ENCODE data around the gene PIGH.

Gene PIGH

DNA sequence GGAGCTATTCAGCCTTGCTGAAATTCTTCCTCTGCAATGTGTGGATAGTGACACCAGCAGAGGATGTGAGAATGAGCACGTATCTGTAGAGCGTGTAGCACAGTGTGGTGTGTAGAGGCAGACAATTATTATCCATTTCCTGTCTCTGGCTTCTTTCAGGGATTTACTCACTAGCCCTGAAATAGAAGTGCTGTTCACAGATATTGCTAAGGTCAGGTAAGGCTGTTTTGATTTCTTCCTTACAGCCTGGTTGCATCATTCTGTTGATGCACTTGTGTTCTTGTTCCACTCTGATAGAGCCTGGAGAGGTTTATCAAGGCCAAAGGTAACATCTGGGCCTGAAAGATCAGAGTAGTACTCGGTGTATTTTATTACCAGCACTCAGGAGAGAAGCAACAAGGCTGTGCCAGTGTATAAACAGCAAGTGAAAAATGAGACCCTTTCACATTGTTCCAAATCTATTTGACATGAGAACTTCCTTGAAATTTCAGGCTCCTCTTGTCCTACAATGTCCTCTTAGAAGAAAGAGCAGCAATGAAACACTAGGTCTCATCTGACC, 36.4 kb upstream of the PIGH start:
- H3K4me2 ChIP-seq (ENCODE audit: insufficient read depth, low read length, poor library complexity, severe bottlenecking): no peak overlapping the region
- no CpG with 5 or more reads among the region's 3 CpGs for WGBS, 2 donors (ENCODE audit: extremely low coverage in 2 of 2, insufficient read length in 2 of 2, insufficient replicate concordance in 1 of 2)
- H4K91ac ChIP-seq (ENCODE audit: low read depth, low read length, poor library complexity): no peak overlapping the region
- H3K9me3 ChIP-seq (replicated peaks in 1 of 2; ENCODE audit: control insufficient read depth in 2 of 2, insufficient read depth in 1 of 2, low read depth in 1 of 2, low read length in 2 of 2): no peaks in the 10 kb centered on the region
- H3K4ac ChIP-seq (ENCODE audit: low read length): no peak overlapping the region
- H2BK12ac ChIP-seq (ENCODE audit: low read length): no peak overlapping the region
- H3K9ac ChIP-seq (ENCODE audit: low read depth, low read length, poor library complexity): no peak overlapping the region
- H2AFZ ChIP-seq (ENCODE audit: low read length): no peak overlapping the region
- H3K36me3 ChIP-seq (replicated peaks in 1 of 2; ENCODE audit: control insufficient read depth in 2 of 2, insufficient read depth in 2 of 2, low read length in 2 of 2): peaks cover 0 to 1% of the 10 kb centered on the region in 2 donors
- no peak overlapping the region for H2BK15ac ChIP-seq (ENCODE audit: low read length)
- H3K14ac ChIP-seq (ENCODE audit: low read length): no peak overlapping the region
- H3K18ac ChIP-seq (ENCODE audit: low read length): no peak overlapping the region
- H2BK120ac ChIP-seq (ENCODE audit: low read depth, low read length): no peak overlapping the region
- H3K27me3 ChIP-seq (ENCODE audit: control insufficient read depth in 3 of 3, insufficient read depth in 3 of 3, low read depth in 1 of 3, low read length in 3 of 3): no peaks in the 10 kb centered on the region
- DNase-seq (ENCODE audit: low spot score): no peak
- H4K8ac ChIP-seq (ENCODE audit: low read depth, low read length): no peak overlapping the region
- peaks cover 1% of the 10 kb centered on the region for H3K79me1 ChIP-seq (ENCODE audit: low read depth, low read length)
- H3K4me1 ChIP-seq (ENCODE audit: control insufficient read depth in 2 of 2, insufficient read depth in 1 of 2, low read depth in 1 of 2, low read length in 2 of 2): no peaks in the 10 kb centered on the region
- H3K27ac ChIP-seq (replicated peaks; ENCODE audit: low read length): no peak overlapping the region
- H3K4me3 ChIP-seq (ENCODE audit: low read length in 2 of 2): no peak overlapping the region
- H2BK5ac ChIP-seq (ENCODE audit: low read length): no peak overlapping the region
- H3K23ac ChIP-seq (ENCODE audit: low read depth, low read length, poor library complexity): no peak overlapping the region
- no peak overlapping the region for H2AK5ac ChIP-seq (ENCODE audit: low read depth, low read length)

DNA sequence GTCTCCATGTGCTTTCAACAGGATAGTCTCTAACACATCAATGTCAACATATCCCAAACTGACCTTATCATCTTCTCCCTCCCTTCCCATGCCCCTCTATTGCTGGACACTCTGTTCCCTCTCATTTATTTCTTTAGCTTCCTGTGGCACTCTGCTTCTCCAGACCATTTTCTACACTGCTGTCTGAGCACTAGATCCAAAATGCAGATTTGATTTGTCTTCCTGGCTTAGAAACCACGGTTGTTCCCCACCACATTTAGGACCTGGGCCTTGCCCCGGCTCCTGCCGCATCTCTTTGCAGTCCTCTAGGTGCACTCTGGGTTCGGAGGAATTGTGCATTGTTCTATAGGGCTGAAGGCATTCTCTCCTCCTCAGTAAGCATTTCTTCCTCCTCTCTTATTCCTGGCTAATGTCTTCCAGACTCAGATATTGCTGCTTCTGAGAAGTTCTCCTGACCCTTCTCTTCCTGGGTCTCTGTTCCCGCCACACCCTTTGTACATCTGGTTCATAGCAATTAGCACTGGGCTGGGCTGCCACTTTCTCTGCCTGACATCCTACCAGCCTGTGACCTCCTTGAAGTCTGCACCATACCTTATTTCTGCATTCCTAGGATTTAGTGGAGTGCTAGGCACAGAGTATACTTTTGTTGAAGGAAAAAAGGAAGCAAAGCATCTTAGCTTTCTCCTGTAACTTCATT, 33.5 kb upstream of the PIGH start:
- no peak overlapping the region for H2BK12ac ChIP-seq (ENCODE audit: low read length)
- no peak overlapping the region for H2BK120ac ChIP-seq (ENCODE audit: low read depth, low read length)
- no peaks in the 10 kb centered on the region for H3K79me1 ChIP-seq (ENCODE audit: low read depth, low read length)
- no peak overlapping the region for H3K27ac ChIP-seq (replicated peaks; ENCODE audit: low read length)
- H4K91ac ChIP-seq (ENCODE audit: low read depth, low read length, poor library complexity): no peak overlapping the region
- no CpG with 5 or more reads among the region's 5 CpGs for WGBS, 2 donors (ENCODE audit: extremely low coverage in 2 of 2, insufficient read length in 2 of 2, insufficient replicate concordance in 1 of 2)
- H3K4me1 ChIP-seq (ENCODE audit: control insufficient read depth in 2 of 2, insufficient read depth in 1 of 2, low read depth in 1 of 2, low read length in 2 of 2): no peaks in the 10 kb centered on the region
- no peaks in the 10 kb centered on the region for H3K27me3 ChIP-seq (ENCODE audit: control insufficient read depth in 3 of 3, insufficient read depth in 3 of 3, low read depth in 1 of 3, low read length in 3 of 3)
- no peak overlapping the region for H3K4me3 ChIP-seq (ENCODE audit: low read length in 2 of 2)
- H4K8ac ChIP-seq (ENCODE audit: low read depth, low read length): no peak overlapping the region
- peaks cover 0 to 3% of the 10 kb centered on the region in 2 donors for H3K36me3 ChIP-seq (replicated peaks in 1 of 2; ENCODE audit: control insufficient read depth in 2 of 2, insufficient read depth in 2 of 2, low read length in 2 of 2)
- H3K9ac ChIP-seq (ENCODE audit: low read depth, low read length, poor library complexity): no peak overlapping the region
- no peak for DNase-seq (ENCODE audit: low spot score)
- H3K4ac ChIP-seq (ENCODE audit: low read length): no peak overlapping the region
- no peak overlapping the region for H2BK15ac ChIP-seq (ENCODE audit: low read length)
- no peak overlapping the region for H2AK5ac ChIP-seq (ENCODE audit: low read depth, low read length)
- no peak overlapping the region for H2AFZ ChIP-seq (ENCODE audit: low read length)
- H3K23ac ChIP-seq (ENCODE audit: low read depth, low read length, poor library complexity): no peak overlapping the region
- H3K9me3 ChIP-seq (replicated peaks in 1 of 2; ENCODE audit: control insufficient read depth in 2 of 2, insufficient read depth in 1 of 2, low read depth in 1 of 2, low read length in 2 of 2): no peaks in the 10 kb centered on the region
- no peak overlapping the region for H3K18ac ChIP-seq (ENCODE audit: low read length)
- H3K4me2 ChIP-seq (ENCODE audit: insufficient read depth, low read length, poor library complexity, severe bottlenecking): no peak overlapping the region
- no peak overlapping the region for H2BK5ac ChIP-seq (ENCODE audit: low read length)
- H3K14ac ChIP-seq (ENCODE audit: low read length): no peak overlapping the region

DNA sequence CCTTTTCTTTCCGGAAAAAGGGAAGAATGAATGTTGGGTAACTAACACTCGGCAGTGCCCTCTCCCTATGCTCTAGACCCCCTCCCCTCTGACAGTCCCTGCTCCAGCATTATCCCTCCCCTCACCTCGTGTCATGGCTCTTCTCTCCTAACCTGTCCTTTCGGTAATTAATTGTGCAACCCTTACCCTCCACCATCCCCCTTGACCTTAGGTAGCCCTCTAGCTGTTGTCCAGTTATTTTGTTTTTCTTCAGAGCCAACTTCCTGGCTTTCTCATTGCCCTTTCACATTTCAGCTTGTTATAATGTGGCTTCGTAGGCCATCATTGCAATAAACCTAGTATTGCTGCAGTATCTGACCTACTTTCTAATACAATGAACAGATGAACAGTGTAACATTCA, 30.9 kb upstream of the PIGH start:
- Histone ChIP-seq H3K4me1 (ENCODE audit: control insufficient read depth in 2 of 2, insufficient read depth in 1 of 2, low read depth in 1 of 2, low read length in 2 of 2) (no peaks in the 10 kb centered on the region), H2BK5ac (ENCODE audit: low read length) (no peak overlapping the region), H3K18ac (ENCODE audit: low read length) (no peak overlapping the region), H3K27ac (replicated peaks; ENCODE audit: low read length) (no peak overlapping the region), H2BK15ac (ENCODE audit: low read length) (no peak overlapping the region), H2BK120ac (ENCODE audit: low read depth, low read length) (no peak overlapping the region), H3K4me3 (ENCODE audit: low read length in 2 of 2) (no peak overlapping the region), H3K4me2 (ENCODE audit: insufficient read depth, low read length, poor library complexity, severe bottlenecking) (no peak overlapping the region), H3K9me3 (replicated peaks in 1 of 2; ENCODE audit: control insufficient read depth in 2 of 2, insufficient read depth in 1 of 2, low read depth in 1 of 2, low read length in 2 of 2) (no peaks in the 10 kb centered on the region), H3K4ac (ENCODE audit: low read length) (no peak overlapping the region), H3K9ac (ENCODE audit: low read depth, low read length, poor library complexity) (no peak overlapping the region), H3K27me3 (ENCODE audit: control insufficient read depth in 3 of 3, insufficient read depth in 3 of 3, low read depth in 1 of 3, low read length in 3 of 3) (no peaks in the 10 kb centered on the region), H4K8ac (ENCODE audit: low read depth, low read length) (no peak overlapping the region), H2BK12ac (ENCODE audit: low read length) (no peak overlapping the region), H3K36me3 (replicated peaks in 1 of 2; ENCODE audit: control insufficient read depth in 2 of 2, insufficient read depth in 2 of 2, low read length in 2 of 2) (peaks cover 0 to 3% of the 10 kb centered on the region in 2 donors), H3K14ac (ENCODE audit: low read length) (no peak overlapping the region), H4K91ac (ENCODE audit: low read depth, low read length, poor library complexity) (no peak overlapping the region), H3K79me1 (ENCODE audit: low read depth, low read length) (no peaks in the 10 kb centered on the region), H2AFZ (ENCODE audit: low read length) (no peak overlapping the region), H3K23ac (ENCODE audit: low read depth, low read length, poor library complexity) (no peak overlapping the region), H2AK5ac (ENCODE audit: low read depth, low read length) (no peak overlapping the region)
- no peak for DNase-seq (ENCODE audit: low spot score)
- no CpG with 5 or more reads among the region's 5 CpGs for WGBS, 2 donors (ENCODE audit: extremely low coverage in 2 of 2, insufficient read length in 2 of 2, insufficient replicate concordance in 1 of 2)

DNA sequence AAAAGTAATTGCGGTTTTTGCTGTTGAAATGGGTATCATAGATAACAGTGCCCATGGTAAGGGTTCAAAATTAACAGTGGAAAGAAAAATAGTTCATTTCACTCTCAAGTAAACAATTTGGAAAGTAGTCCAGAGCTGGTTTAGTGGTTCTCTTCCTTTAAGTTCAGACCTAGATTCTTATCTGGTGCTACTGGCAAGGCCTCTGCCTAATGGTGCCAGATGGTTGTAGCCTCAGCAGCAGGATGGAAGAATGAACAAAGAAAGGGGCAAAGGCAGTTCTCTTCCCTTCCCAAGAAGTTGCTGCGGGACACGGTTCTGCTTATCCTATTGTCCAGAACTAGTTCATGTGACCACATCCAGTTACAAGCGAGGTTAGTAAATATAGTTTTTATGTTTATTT, 30.1 kb upstream of the PIGH start:
- no peaks in the 10 kb centered on the region for H3K9me3 ChIP-seq (replicated peaks in 1 of 2; ENCODE audit: control insufficient read depth in 2 of 2, insufficient read depth in 1 of 2, low read depth in 1 of 2, low read length in 2 of 2)
- H3K9ac ChIP-seq (ENCODE audit: low read depth, low read length, poor library complexity): no peak overlapping the region
- H3K27me3 ChIP-seq (ENCODE audit: control insufficient read depth in 3 of 3, insufficient read depth in 3 of 3, low read depth in 1 of 3, low read length in 3 of 3): no peaks in the 10 kb centered on the region
- H3K23ac ChIP-seq (ENCODE audit: low read depth, low read length, poor library complexity): no peak overlapping the region
- H3K4me1 ChIP-seq (ENCODE audit: control insufficient read depth in 2 of 2, insufficient read depth in 1 of 2, low read depth in 1 of 2, low read length in 2 of 2): no peaks in the 10 kb centered on the region
- no peak overlapping the region for H3K27ac ChIP-seq (replicated peaks; ENCODE audit: low read length)
- WGBS, 2 donors (ENCODE audit: extremely low coverage in 2 of 2, insufficient read length in 2 of 2, insufficient replicate concordance in 1 of 2): no CpG with 5 or more reads among the region's 4 CpGs
- no peak overlapping the region for H3K4me3 ChIP-seq (ENCODE audit: low read length in 2 of 2)
- peaks cover 0 to 3% of the 10 kb centered on the region in 2 donors for H3K36me3 ChIP-seq (replicated peaks in 1 of 2; ENCODE audit: control insufficient read depth in 2 of 2, insufficient read depth in 2 of 2, low read length in 2 of 2)
- H4K8ac ChIP-seq (ENCODE audit: low read depth, low read length): no peak overlapping the region
- DNase-seq (ENCODE audit: low spot score): no peak
- H3K14ac ChIP-seq (ENCODE audit: low read length): no peak overlapping the region
- no peak overlapping the region for H2AFZ ChIP-seq (ENCODE audit: low read length)
- no peak overlapping the region for H2BK15ac ChIP-seq (ENCODE audit: low read length)
- H2AK5ac ChIP-seq (ENCODE audit: low read depth, low read length): no peak overlapping the region
- no peak overlapping the region for H3K4me2 ChIP-seq (ENCODE audit: insufficient read depth, low read length, poor library complexity, severe bottlenecking)
- no peak overlapping the region for H2BK120ac ChIP-seq (ENCODE audit: low read depth, low read length)
- H3K4ac ChIP-seq (ENCODE audit: low read length): no peak overlapping the region
- no peak overlapping the region for H3K18ac ChIP-seq (ENCODE audit: low read length)
- H2BK5ac ChIP-seq (ENCODE audit: low read length): no peak overlapping the region
- no peak overlapping the region for H2BK12ac ChIP-seq (ENCODE audit: low read length)
- H4K91ac ChIP-seq (ENCODE audit: low read depth, low read length, poor library complexity): no peak overlapping the region
- no peaks in the 10 kb centered on the region for H3K79me1 ChIP-seq (ENCODE audit: low read depth, low read length)
